Measurements from ENCODE around the gene CD24. TPM values are rescaled to one million over a fixed set of nuclear protein-coding genes. Genes with fewer than 3 reads are reported as not detected.

The CD24 gene
- total RNA-seq, 2 donors from 2014 or later: 392 to 545 TPM

DNA sequence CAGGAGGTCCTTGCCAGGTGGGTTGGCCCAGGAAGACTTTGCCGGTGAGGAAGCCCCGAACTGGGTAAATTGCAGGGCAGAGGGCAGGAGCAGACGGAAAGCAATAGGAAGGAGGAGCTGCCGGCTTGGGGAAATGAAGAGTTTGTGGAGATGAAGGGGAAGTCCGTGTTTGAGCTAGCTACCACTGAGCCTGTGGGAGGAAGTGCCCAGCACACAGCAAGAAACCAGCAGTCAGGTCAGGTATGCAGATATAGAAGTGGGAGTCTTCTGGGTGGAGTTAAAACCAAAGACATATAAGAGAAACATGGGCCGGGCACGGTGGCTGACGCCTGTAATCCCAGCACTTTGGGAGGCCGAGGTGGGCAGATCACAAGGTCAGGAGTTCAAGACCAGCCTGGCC is 34.7 kb downstream of the CD24 start:
- H3K27ac Mint-ChIP-seq: peak overlapping the region; percentile 20
- H3K9me3 Mint-ChIP-seq: no peaks in the 10 kb centered on the region
- 84 to 90% methylated on average over 4 to 9 of the region's 9 CpGs for WGBS, 2 experiments (ENCODE audit: insufficient coverage in 1 of 2, insufficient read length in 1 of 2)

GRCh38 chr6:106939208-106939607 is 35.3 kb downstream of the CD24 start:
- Histone ChIP-seq H3K9me3 (ENCODE audit: control insufficient read depth, low read length) (no peaks in the 10 kb centered on the region), H3K36me3 (ENCODE audit: control insufficient read depth, insufficient read depth, low read length) (no peaks in the 10 kb centered on the region), H3K4me1 (ENCODE audit: control insufficient read depth, insufficient read depth, low read length) (no peaks in the 10 kb centered on the region), H3K27me3 (ENCODE audit: control insufficient read depth, insufficient read depth, low read length, poor library complexity, severe bottlenecking) (no peaks in the 10 kb centered on the region), H3K9ac (ENCODE audit: extremely low read depth, low read length, poor library complexity, severe bottlenecking) (no peak overlapping the region), H3K27ac (ENCODE audit: low read depth, low read length) (no peak overlapping the region), H3K4me3 (ENCODE audit: low read length) (no peak overlapping the region)
- no peaks in the 10 kb centered on the region for H3K36me3 Mint-ChIP-seq (ENCODE audit: low read depth)
- WGBS, 2 experiments (ENCODE audit: insufficient coverage in 1 of 2, insufficient read length in 1 of 2): 85% methylated on average over 2 of the region's 3 CpGs; no CpG with 5 or more reads in 1 of the 2 experiments
- no peaks in the 10 kb centered on the region for H3K9me3 Mint-ChIP-seq
- H3K27ac Mint-ChIP-seq: no peak overlapping the region
- TF ChIP-seq, protein P1, sequence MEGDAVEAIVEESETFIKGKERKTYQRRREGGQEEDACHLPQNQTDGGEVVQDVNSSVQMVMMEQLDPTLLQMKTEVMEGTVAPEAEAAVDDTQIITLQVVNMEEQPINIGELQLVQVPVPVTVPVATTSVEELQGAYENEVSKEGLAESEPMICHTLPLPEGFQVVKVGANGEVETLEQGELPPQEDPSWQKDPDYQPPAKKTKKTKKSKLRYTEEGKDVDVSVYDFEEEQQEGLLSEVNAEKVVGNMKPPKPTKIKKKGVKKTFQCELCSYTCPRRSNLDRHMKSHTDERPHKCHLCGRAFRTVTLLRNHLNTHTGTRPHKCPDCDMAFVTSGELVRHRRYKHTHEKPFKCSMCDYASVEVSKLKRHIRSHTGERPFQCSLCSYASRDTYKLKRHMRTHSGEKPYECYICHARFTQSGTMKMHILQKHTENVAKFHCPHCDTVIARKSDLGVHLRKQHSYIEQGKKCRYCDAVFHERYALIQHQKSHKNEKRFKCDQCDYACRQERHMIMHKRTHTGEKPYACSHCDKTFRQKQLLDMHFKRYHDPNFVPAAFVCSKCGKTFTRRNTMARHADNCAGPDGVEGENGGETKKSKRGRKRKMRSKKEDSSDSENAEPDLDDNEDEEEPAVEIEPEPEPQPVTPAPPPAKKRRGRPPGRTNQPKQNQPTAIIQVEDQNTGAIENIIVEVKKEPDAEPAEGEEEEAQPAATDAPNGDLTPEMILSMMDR (conservative IDR thresholded peaks at IDR 0.05): no peak
- H3K27me3 Mint-ChIP-seq (ENCODE audit: insufficient read depth): no peaks in the 10 kb centered on the region
- DNase-seq: no peak
- H3K4me3 Mint-ChIP-seq: no peak overlapping the region
- peaks cover 6% of the 10 kb centered on the region for H3K4me1 Mint-ChIP-seq

More for the DNA sequence above, 34.7 kb downstream of the CD24 start:
- Mint-ChIP-seq H3K4me1 (peaks cover 6% of the 10 kb centered on the region), H3K4me3 (no peak overlapping the region), H3K36me3 (ENCODE audit: low read depth) (no peaks in the 10 kb centered on the region), H3K27me3 (ENCODE audit: insufficient read depth) (no peaks in the 10 kb centered on the region)
- H3K36me3 ChIP-seq (ENCODE audit: control insufficient read depth, insufficient read depth, low read length): no peaks in the 10 kb centered on the region
- H3K9ac ChIP-seq (ENCODE audit: extremely low read depth, low read length, poor library complexity, severe bottlenecking): no peak overlapping the region
- DNase-seq: peak; percentile 50
- no peaks in the 10 kb centered on the region for H3K9me3 ChIP-seq (ENCODE audit: control insufficient read depth, low read length)
- H3K27me3 ChIP-seq (ENCODE audit: control insufficient read depth, insufficient read depth, low read length, poor library complexity, severe bottlenecking): no peaks in the 10 kb centered on the region
- no peak overlapping the region for H3K27ac ChIP-seq (ENCODE audit: low read depth, low read length)
- TF ChIP-seq, protein P1 (conservative IDR thresholded peaks at IDR 0.05): no peak
- no peaks in the 10 kb centered on the region for H3K4me1 ChIP-seq (ENCODE audit: control insufficient read depth, insufficient read depth, low read length)
- H3K4me3 ChIP-seq (ENCODE audit: low read length): no peak overlapping the region

GRCh38 chr6:106927531-106928398 is 46.8 kb downstream of the CD24 start:
- Mint-ChIP-seq H3K27ac (no peak overlapping the region), H3K27me3 (ENCODE audit: insufficient read depth) (no peaks in the 10 kb centered on the region), H3K36me3 (ENCODE audit: low read depth) (no peaks in the 10 kb centered on the region), H3K4me3 (no peak overlapping the region), H3K9me3 (no peaks in the 10 kb centered on the region), H3K4me1 (peaks cover 7% of the 10 kb centered on the region)
- Histone ChIP-seq H3K9me3 (ENCODE audit: control insufficient read depth, low read length) (no peaks in the 10 kb centered on the region), H3K4me1 (ENCODE audit: control insufficient read depth, insufficient read depth, low read length) (no peaks in the 10 kb centered on the region), H3K36me3 (ENCODE audit: control insufficient read depth, insufficient read depth, low read length) (no peaks in the 10 kb centered on the region), H3K9ac (ENCODE audit: extremely low read depth, low read length, poor library complexity, severe bottlenecking) (no peak overlapping the region), H3K27ac (ENCODE audit: low read depth, low read length) (no peak overlapping the region), H3K27me3 (ENCODE audit: control insufficient read depth, insufficient read depth, low read length, poor library complexity, severe bottlenecking) (no peaks in the 10 kb centered on the region), H3K4me3 (ENCODE audit: low read length) (no peak overlapping the region)
- TF ChIP-seq, protein P1 (conservative IDR thresholded peaks at IDR 0.05): no peak
- WGBS, 2 experiments (ENCODE audit: insufficient coverage in 1 of 2, insufficient read length in 1 of 2): 30 to 54% methylated on average over 2 to 5 of the region's 5 CpGs
- DNase-seq: peak; percentile 91
